Natural killer cell (primary cell): ENCODE results near the gene INTS15. TPM values are rescaled to one million over a fixed set of nuclear protein-coding genes. Genes with fewer than 3 reads are reported as not detected.

Experiments
- ATAC-seq, 3 donors: fragments of 150-1000 bp in 2 of 3; fragments of 200-7000 bp in 1 of 3; cut with Tn5 transposase; 1 replicate in 1 of 3; 2 replicates in 2 of 3; pipeline ENCODE4 v1.10.0; 2021; ENCODE audit warnings: mild to moderate bottlenecking in 2 of 3, moderate library complexity in 2 of 3
- DNase-seq, 2 donors: peaks; one replicate each; pipeline versions ENCODE4 v3.0.0 to v3.0.0-alpha.2; 2013 to 2021; ENCODE audit warnings: mixed read lengths in 1 of 2
- H3K27ac ChIP-seq: one replicate; pipeline ENCODE4 v1.5.1; 2013; ENCODE audit warnings: mild to moderate bottlenecking, low read length
- H3K27me3 ChIP-seq: one replicate; pipeline ENCODE4 v1.6.1; 2013; ENCODE audit warnings: low read length; ENCODE audit not compliant: control insufficient read depth, insufficient read depth
- H3K36me3 ChIP-seq: one replicate; pipeline ENCODE4 v1.6.1; 2013; ENCODE audit warnings: low read length; ENCODE audit not compliant: control insufficient read depth, insufficient read depth
- H3K4me1 ChIP-seq: one replicate; pipeline ENCODE4 v1.6.1; 2013; ENCODE audit warnings: low read length; ENCODE audit not compliant: control insufficient read depth, insufficient read depth
- H3K4me3 ChIP-seq: one replicate; pipeline ENCODE4 v1.5.1; 2013; ENCODE audit warnings: low read length
- H3K9me3 ChIP-seq: one replicate; pipeline ENCODE4 v1.6.1; 2013; ENCODE audit warnings: low read length; ENCODE audit not compliant: control insufficient read depth, insufficient read depth
- H3K27ac Mint-ChIP-seq, 2 donors: one replicate each; pipeline ENCODE4 v1.8.0; 2022; ENCODE audit warnings: mild to moderate bottlenecking in 2 of 2, mixed read lengths in 2 of 2, moderate library complexity in 1 of 2
- H3K27me3 Mint-ChIP-seq, 2 donors: one replicate each; pipeline ENCODE4 v1.8.0; 2022; ENCODE audit warnings: low read depth in 2 of 2, mixed read lengths in 2 of 2
- H3K36me3 Mint-ChIP-seq: one replicate; pipeline ENCODE4 v1.8.0; 2022; ENCODE audit warnings: mixed read lengths
- H3K4me1 Mint-ChIP-seq, 2 donors: one replicate each; pipeline ENCODE4 v1.8.0; 2022; ENCODE audit warnings: mixed read lengths in 2 of 2
- H3K4me3 Mint-ChIP-seq: one replicate; pipeline ENCODE4 v1.8.0; 2022; ENCODE audit warnings: mild to moderate bottlenecking, moderate library complexity, mixed read lengths
- H3K9me3 Mint-ChIP-seq, 2 donors: one replicate each; pipeline ENCODE4 v1.8.0; 2022; ENCODE audit warnings: mixed read lengths in 2 of 2
- WGBS: methylation state at CpG from one replicate; pipeline ENCODE4 v1.1.7; 2013; ENCODE audit warnings: missing lambda C conversion rate; ENCODE audit not compliant: insufficient coverage; 5-methylcytosine and 5-hydroxymethylcytosine counted together
- intact Hi-C: fragments of 100-400 bp; cut with micrococcal nuclease; formaldehyde crosslinking; loops from one replicate; pipeline ENCODE4 v1.14.2; 2022
- total RNA-seq, 4 donors: library from RNA; stranded (reverse); fragments of 120-200 nt in 1 of 4; gene quantifications; one replicate each; pipeline versions ENCODE4 v1.2.3 to v1.2.4, GENCODE V29; 2013 to 2022
- TF ChIP-seq, protein P1 (sequence below): fragments of 200-600 bp; IDR thresholded peaks from one replicate; pipeline ENCODE4 v1.8.0; 2022; ENCODE audit warnings: antibody characterized with exemption

The INTS15 gene
- total RNA-seq, 3 donors from 2014 or later (not counting 1 experiment from before 2014, with no cell fraction given) = 47.5 to 70.1 (median 60.7) TPM

GRCh38 chr7:6546498-6547251, 43.1 kb upstream of the INTS15 start:
- no peak overlapping the region for H3K27ac ChIP-seq
- H3K27me3 Mint-ChIP-seq = no peaks in the 10 kb centered on the region
- ATAC-seq = no peak
- intact Hi-C loops = no loop called here
- DNase-seq = no peak
- H3K4me3 ChIP-seq = no peak overlapping the region
- no peak overlapping the region for H3K27ac Mint-ChIP-seq
- H3K4me3 Mint-ChIP-seq = no peak overlapping the region
- no peaks in the 10 kb centered on the region for H3K27me3 ChIP-seq
- TF ChIP-seq, protein P1, sequence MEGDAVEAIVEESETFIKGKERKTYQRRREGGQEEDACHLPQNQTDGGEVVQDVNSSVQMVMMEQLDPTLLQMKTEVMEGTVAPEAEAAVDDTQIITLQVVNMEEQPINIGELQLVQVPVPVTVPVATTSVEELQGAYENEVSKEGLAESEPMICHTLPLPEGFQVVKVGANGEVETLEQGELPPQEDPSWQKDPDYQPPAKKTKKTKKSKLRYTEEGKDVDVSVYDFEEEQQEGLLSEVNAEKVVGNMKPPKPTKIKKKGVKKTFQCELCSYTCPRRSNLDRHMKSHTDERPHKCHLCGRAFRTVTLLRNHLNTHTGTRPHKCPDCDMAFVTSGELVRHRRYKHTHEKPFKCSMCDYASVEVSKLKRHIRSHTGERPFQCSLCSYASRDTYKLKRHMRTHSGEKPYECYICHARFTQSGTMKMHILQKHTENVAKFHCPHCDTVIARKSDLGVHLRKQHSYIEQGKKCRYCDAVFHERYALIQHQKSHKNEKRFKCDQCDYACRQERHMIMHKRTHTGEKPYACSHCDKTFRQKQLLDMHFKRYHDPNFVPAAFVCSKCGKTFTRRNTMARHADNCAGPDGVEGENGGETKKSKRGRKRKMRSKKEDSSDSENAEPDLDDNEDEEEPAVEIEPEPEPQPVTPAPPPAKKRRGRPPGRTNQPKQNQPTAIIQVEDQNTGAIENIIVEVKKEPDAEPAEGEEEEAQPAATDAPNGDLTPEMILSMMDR = no peak
- H3K9me3 ChIP-seq = no peaks in the 10 kb centered on the region
- H3K4me1 ChIP-seq = peaks cover 9% of the 10 kb centered on the region
- no peaks in the 10 kb centered on the region for H3K4me1 Mint-ChIP-seq
- H3K36me3 Mint-ChIP-seq = no peaks in the 10 kb centered on the region
- WGBS = 63% methylated on average over 12 of the region's 12 CpGs
- no peaks in the 10 kb centered on the region for H3K36me3 ChIP-seq
- no peaks in the 10 kb centered on the region for H3K9me3 Mint-ChIP-seq

- H3K36me3 ChIP-seq = no peaks in the 10 kb centered on the region
- WGBS = 100% methylated on average over 1 of the region's 1 CpG
Measured at GRCh38 chr7:6547400-6547799, 42.4 kb upstream of the INTS15 start.

DNA sequence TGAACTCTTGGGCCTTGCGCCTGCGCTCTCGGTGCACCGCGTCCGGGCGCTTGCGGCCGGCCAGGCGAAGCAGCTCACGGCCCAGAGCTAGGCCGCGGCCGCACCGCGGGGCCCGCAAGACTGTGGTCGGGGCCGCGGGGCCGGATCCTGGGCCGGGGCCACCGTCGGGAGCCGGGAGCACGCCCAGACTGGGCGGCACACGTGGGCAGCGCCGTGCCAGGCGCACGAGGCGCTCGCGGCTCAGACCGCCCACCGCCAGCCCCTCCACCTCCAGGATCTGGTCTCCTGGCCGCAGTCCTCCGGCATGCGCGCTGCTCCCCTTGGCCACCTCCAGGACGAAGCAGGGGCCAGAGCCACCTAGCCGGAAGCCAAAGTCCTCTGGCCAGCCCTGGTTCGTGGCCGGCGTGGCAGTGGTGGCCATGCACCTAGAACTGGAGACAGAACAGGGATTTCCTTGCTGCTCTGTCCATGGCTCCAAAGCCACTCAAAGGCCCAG, 38.8 kb upstream of the INTS15 start, which contains the start of gene GRID2IP:
Gene GRID2IP (minus strand): TSS at position 446 of the 496 bp plus-strand sequence. CDS start 25 bp downstream, at position 421.
- 93% methylated on average over 46 of the region's 46 CpGs for WGBS
- Histone ChIP-seq H3K9me3 (no peaks in the 10 kb centered on the region), H3K4me1 (peaks cover 4% of the 10 kb centered on the region), H3K27ac (no peak within 1 kb of the TSS), H3K36me3 (no peaks in the 10 kb centered on the region), H3K4me3 (no peak within 1 kb of the TSS), H3K27me3 (no peaks in the 10 kb centered on the region)
- no peaks in the 10 kb centered on the region for H3K27me3 Mint-ChIP-seq
- ATAC-seq (no peak), DNase-seq (no peak)
- H3K9me3 Mint-ChIP-seq = no peaks in the 10 kb centered on the region
- no peak within 1 kb of the TSS for H3K27ac Mint-ChIP-seq
- no peaks in the 10 kb centered on the region for H3K36me3 Mint-ChIP-seq
- intact Hi-C loops = no loop called here
- H3K4me3 Mint-ChIP-seq = no peak within 1 kb of the TSS
- TF ChIP-seq, protein P1 = no peak
- no peaks in the 10 kb centered on the region for H3K4me1 Mint-ChIP-seq

More at GRCh38 chr7:6547400-6547799, 42.4 kb upstream of the INTS15 start:
- Histone ChIP-seq H3K27me3 (no peaks in the 10 kb centered on the region), H3K4me1 (peaks cover 9% of the 10 kb centered on the region), H3K9me3 (no peaks in the 10 kb centered on the region), H3K27ac (no peak overlapping the region), H3K4me3 (no peak overlapping the region)
- no peaks in the 10 kb centered on the region for H3K9me3 Mint-ChIP-seq
- no peak overlapping the region for H3K4me3 Mint-ChIP-seq
- no peaks in the 10 kb centered on the region for H3K4me1 Mint-ChIP-seq
- TF ChIP-seq, protein P1 = no peak
- DNase-seq (no peak), ATAC-seq (no peak)
- intact Hi-C loops = no loop called here
- H3K36me3 Mint-ChIP-seq = no peaks in the 10 kb centered on the region
- no peak overlapping the region for H3K27ac Mint-ChIP-seq
- no peaks in the 10 kb centered on the region for H3K27me3 Mint-ChIP-seq
